ENCODE results near the gene ZNF581.
A peak's percentile ranks its signal among the peaks of the same experiment; 100 is the strongest.

ZNF581 gene

GRCh38 chr19:55635334-55635717, 8.1 kb upstream of the ZNF581 start:
- DNase-seq, result no peak

DNA sequence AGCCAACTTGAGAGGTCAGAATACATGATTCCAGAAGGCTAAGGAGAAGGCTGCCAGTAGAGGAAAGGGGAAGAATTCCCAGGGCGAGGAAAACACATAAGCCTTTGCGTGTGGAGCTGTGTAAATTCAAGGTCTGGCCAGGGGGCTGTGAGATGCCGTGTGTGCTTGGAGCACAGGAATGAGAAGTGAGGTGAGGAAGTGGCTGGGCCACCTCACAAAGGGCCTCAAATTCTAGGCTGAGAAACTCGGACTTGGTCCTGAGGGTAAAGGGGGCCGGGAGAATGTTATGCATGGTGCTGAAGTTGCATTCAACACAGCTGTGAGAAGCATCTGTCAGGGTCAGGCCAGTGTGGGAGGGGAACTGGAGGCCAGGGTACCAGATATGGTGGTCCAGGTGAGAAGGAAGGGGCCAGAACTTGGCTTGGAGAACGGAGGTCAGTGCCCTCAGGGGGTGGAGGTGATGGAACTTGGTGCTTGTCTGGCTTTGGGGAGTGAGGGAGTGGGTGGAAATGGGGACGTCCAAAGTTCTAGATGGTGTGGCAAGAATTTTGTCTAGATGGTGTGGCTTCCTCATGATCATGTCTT, 7.5 kb upstream of the ZNF581 start:
- no peak for DNase-seq

DNA sequence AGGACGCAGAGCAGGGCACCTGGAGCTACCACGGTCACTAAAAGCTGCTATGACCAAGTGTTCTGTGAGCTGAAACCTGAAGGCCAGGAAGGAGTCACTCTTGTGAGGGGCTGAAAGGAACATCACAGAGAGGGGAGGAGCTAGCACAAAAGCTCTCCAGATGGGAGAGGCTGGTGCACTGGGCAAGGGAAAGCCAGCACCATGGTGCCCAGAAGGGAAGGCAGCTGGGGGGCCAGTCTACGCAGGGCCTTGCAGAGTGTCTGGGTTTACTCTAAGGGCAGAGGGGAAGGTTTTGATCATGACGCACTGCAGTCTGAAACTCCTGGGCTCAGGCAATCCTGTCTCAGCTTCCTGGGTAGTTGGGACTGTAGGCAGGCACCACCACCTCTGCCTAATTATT, 6.7 kb upstream of the ZNF581 start:
- no peak for DNase-seq

GRCh38 chr19:55637534-55637933, 5.9 kb upstream of the ZNF581 start:
- DNase-seq, result no peak

DNA sequence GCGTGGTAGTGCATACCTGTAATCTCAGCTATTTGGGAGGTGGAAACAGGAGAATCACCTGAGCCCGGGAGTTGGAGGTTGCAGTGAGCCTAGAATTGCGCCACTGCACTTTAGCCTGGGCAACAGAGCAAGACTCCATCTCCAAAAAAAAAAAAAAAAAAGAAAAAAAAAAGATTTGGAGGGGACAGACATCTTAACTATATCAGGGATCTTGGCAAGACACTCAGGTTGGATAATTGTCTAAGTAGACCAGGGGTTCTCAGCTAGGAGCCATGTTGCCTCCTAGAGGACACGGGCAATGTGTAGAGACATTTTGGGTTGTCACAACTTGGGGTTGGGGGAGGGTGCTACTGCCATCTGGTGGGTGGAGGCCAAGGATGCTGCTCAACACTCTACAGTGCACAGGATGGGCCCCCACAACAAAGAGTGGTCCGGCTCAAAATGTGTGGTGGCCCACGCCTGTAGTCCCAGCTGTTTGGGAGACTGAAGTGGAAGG, 4.5 kb upstream of the ZNF581 start:
- peak; percentile 42 for DNase-seq

- DNase-seq, result no peak
Observed at GRCh38 chr19:55640043-55640576, 3.3 kb upstream of the ZNF581 start.

- DNase-seq, result peak; percentile 56
Observed at GRCh38 chr19:55640577-55641425, 2.6 kb upstream of the ZNF581 start, which contains the start of gene ZNF580. TSS of gene ZNF580 (plus strand) at chr19:55641002. CDS start at chr19:55642509, 1,507 bp downstream.

DNA sequence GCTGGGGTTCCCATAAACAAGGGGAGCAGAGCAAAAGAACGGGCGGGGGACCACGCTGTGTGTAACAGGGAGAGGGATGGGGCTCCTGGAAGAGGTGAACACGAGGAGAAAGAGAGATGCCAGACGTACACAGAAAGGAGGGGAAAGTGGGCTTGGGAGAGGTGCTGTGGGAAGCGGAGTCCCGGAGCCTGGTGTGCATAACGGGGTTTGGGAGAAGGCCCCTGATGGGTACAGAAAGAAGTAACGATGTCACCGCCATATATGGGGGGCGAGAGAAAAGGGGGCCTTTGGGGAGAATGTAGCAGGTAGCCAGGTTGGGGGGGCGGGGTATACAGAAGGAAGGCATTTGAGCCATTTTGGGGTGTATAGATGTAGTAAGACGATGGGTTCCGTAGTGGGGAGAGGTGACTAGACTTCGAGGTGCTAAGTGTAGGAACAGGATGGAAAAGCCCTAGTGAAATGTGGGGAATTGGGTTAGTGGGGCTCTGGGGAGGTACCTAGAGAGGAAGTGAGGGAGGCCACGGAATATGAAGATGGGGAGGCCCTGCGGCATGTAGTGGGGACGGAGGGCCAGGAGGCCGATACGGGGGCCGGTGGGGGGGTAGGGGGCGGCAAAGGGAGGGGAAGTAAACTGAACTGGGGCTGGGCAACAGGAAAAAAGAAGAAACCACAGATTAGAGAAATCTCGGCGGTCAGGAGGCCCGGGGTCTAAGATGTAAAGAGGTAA, 1.9 kb upstream of the ZNF581 start:
- no peak for DNase-seq

DNA sequence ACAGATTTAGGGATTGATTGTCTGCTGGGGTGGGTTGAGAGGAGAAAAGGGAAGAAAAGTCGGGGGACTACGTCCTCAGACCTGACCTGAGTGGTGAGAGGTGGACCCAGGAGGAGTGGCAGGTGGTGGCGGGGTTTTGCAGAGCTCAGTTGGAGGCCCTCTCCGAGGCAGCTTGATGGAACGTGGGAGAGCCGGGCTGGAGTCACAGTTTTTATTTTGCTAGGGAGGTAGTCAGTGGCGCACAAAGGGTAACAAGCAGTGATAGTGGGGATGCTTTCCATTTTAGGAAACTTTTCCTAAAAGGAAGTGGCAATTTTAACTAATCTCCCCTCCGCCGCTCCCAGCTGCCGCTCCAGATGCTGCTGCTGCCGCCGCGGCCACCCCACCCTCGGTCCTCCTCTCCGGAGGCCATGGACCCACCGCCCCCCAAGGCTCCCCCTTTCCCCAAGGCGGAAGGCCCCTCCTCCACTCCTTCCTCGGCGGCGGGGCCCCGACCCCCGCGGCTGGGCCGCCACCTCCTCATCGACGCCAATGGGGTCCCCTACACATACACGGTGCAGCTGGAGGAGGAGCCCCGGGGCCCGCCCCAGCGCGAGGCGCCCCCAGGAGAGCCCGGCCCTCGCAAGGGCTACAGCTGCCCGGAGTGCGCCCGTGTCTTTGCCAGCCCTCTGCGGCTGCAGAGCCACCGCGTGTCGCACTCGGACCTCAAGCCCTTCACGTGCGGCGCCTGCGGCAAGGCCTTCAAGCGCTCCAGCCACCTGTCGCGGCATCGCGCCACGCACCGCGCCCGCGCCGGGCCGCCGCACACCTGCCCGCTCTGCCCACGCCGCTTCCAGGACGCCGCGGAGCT, 1.1 kb upstream of the ZNF581 start:
- no peak for DNase-seq

DNA sequence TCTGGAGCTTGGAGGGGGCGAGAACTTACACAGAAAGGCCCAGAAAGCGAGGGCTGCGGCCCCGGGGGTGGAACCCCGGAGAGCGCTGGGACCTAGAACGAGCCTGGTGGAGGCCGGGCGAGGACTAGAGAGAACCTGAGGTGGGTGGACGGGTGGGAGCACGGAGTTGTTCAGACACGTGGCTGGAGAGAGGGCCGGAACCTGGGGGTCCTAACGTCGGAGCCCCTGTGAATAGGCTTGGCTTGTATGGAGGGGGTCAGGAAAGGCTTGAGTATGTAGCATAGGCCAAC, 383 bp downstream of the ZNF581 start:
- DNase-seq, result no peak

GRCh38 chr19:55644191-55644833, 863 bp downstream of the ZNF581 start:
- DNase-seq, result no peak

DNA sequence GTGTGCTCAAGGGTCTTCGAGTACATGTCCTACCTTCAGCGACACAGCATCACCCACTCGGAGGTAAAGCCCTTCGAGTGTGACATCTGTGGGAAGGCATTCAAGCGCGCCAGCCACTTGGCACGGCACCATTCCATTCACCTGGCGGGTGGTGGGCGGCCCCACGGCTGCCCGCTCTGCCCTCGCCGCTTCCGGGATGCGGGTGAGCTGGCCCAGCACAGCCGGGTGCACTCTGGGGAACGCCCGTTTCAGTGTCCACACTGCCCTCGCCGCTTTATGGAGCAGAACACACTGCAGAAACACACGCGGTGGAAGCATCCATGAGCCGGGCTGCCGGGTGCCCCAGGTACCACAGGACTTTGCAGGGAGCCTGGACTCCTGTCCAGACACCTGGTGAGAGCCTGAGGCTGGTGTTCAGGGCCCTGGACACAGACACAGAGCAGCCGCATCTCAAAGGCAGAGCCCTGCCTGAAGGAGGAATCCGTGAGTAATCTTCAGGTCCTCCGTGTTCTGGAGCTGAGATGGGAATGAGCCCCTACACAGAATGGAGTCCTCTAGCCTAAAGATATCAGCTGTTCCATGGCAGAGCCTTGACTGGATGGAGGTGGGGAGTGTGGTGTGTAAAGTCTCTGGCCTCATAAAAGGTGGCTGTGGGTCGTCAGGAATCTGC, 1.5 kb downstream of the ZNF581 start:
- DNase-seq, result no peak

DNA sequence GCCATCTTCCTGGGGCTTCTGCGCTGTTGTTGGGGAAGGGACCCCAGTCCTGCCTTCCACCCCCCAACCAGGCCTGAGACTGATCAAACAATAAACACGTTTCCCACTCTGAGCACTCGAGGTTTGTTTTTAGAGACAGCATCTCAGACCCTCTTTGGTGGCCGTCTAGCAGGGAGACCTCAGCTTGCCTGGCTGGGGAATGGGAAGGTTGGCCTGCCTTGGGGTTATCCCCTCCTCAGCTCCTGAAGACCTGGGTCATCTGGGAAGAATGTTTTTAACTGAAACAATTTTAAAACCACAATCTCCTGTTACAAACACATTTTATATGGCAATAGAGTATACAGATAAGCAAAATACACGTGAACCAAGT, 2.0 kb downstream of the ZNF581 start:
- no peak for DNase-seq

DNA sequence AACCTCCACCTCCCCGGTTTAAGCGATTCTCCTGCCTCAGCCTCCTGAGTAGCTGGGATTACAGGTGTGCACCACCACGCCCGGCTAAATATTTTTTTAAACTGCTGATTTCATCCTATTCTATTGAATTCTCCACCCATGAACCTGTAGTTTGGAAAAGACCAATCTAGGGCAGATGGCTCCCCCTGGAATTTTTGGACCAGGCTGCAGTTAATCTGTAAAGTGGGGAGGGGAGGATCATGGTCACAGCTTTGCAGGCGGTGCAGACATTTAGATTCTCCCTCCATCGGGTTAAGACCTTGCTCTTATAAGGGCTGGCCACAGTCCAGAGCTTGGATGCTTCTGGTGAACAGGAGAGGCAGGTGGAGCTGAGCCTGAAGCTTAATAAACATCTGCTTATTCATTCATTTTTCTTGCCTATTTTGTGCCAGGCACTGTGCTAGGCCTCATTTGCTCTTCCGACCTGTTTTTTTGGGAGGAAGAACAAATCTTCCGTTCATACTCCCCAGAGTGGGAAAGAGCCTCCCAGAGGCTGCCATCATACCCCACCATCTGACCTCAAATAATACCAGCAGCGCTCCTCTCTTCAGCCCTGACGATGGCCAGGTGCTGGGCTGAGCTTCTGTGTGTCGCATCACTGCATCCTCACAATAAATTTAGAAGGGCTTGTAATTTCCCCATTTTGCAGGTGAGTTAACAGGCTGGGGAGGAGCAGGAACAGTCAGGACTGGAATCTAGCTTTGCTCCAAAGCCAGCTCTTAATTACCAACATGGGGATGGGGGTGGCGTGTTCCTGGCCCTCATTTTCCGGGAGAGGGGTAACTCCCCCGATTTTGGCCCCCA, 3.7 kb downstream of the ZNF581 start:
- no peak for DNase-seq

- DNase-seq, result peak; percentile 67
Observed at GRCh38 chr19:55647732-55648584, 4.5 kb downstream of the ZNF581 start, which contains the start of gene CCDC106. TSS of gene CCDC106 (plus strand) at chr19:55648212. CDS start at chr19:55649047, 835 bp downstream.

DNA sequence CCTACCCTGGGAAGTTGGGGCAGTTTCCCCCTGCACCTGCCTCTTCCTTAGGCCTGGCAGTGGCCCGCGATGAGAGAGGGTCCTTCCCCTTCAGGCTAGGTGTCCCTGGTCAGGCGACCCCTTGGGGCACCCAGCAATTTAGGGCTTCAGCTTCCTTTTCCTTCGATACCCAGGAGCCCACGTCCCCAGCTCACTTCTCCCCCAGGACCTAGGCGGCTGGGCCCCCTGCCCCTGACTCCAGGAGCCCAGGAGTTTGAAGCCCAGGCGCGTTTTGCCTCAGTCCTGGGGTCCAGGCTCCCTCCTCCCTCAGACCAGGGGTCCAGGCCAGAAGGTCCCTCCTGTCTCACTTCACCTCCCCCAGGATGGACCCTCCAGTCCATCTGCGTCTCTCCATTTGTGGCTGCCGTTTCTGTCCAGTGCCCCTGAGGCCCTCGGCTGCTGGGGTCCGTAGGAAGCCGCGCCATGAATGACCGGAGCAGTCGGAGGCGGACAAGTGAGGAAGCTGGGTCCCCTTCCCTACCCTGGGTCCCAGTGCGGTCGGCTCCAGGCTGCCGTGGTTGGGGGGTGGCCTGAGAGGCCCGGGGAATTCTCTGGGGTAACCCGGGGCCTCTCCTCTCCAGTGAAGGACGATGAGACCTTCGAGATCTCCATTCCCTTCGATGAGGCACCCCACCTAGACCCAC, 5.3 kb downstream of the ZNF581 start:
- no peak for DNase-seq

GRCh38 chr19:55649268-55650125, 6.0 kb downstream of the ZNF581 start:
- DNase-seq, result no peak

GRCh38 chr19:55650126-55650557, 6.7 kb downstream of the ZNF581 start:
- DNase-seq, result no peak

Measured in GDM1 (cell line).